ENCODE data around the gene MBD5.

The MBD5 gene

DNA sequence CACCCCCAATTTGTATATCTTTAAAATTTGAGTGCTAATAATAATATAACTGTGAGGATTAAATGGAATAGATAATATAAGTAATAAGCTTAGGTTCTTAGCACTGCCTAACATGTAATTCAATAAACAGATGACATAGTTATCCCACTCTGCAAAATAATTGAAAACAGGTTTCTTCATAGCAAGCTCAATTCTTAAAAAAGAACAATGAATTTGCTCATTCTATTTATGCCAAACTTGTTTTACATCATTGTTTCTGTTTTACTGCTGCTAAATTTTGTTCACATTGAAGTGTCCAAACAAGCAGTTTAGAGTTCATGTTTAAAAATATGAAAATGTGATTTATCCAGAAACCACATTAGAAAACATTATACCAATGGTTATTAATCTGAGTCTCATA is 217.0 kb downstream of the MBD5 start:
- DNase-seq: no peak

DNA sequence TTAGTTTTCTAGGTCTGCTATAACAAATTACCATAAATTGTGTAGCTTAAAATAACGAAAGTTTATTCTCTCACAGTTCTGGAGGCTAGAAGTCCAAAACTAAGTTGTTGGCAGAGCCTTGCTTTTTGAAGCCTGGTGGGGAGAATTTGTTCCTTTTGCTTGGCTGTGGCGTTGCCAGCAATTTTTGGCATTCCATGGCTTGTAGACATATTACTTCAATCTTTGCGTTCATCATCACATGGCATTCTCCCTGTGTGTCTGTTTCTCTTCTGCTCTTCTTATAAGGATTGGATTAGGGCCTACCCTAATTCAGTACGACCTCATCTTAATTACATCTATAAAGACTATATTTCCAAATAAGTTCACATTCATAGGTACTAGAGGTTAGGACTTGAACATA is 217.7 kb downstream of the MBD5 start:
- DNase-seq: no peak

DNA sequence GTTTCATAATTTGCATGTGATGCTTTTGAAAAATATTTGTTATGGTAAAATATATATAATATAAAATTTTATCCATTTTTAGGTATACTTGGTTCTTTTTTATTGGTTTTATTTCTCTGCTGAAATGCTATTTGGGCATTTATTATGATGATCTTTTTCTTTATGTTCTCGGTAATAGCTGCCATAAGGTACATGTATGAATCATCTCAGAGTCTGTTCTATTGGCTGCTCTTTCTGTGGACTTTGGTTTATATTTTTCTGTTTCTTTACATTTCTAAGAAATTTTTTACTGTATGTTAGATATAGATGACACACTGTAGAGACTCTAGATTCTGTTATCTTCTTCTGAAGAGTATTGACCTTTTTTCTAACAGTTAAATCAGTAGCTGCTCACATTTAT is 219.9 kb downstream of the MBD5 start:
- DNase-seq: no peak

DNA sequence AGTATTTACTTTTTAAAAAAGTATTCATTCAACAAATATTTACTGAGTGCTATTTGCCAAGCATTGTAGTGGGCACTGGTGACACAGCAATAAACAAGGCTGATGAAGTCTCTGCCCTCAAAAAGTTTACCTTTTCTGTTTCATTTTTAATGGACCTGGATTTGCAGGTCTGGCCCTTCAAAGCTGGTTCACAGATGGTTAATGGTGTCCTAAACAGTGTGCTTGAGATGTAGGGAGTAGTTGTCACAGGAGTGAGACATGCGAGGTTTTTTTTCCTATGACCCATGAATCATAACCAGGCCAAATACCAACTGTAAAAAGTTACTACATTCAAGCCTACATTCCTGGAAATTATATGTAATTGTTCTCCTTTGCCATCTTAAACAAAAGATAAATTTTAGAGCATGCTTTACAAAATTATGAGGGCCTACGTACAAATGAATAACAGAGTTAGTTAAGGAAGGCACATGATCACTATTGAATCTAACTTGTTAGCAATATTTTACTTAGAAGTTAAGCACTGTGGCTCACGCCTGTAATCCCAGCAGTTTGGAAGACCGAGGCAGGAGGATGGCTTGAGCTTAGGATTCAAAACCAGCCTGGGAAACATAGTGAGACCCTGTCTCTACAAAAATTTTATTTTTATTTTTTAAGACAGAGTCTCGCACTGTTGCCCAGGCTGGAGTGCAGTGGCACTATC is 223.9 kb downstream of the MBD5 start:
- no peak for DNase-seq

DNA sequence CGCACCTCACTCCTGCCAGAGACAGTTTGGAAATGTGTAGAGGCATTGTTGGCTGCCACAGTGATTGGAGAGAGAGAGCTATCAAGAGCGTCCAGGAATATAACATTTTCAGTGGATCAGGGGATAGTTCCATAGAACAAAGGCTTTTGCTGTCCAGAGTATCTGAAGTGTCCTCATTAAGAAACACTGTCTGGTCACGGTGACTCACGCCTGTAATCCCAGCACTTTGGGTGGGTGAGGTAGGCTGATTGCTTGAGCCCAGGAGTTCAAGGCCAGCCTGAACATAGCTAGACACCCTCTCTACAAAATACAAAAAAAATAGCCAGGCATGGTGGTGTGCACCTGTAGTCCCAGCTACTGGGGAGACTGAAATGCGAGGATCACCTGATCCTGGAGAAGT is 231.1 kb downstream of the MBD5 start:
- no peak for DNase-seq

DNA sequence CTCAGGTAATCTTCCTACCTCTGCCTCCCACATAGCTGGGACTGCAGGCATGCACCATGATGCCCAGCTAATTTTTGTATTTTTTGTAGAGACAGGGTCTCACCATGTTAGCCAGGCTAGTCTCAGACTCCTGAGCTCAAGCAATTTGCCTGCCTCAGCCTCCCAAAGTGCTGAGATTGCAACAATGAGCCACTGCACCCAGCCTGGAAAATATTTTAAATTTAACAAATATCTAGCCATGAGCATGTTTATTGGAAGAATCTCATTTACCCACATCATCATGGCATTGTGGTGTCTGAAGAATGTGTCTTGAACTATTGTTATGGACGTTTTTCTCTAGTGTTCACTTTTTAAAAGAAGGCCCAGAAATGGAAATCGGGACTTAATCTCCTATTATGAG is 231.8 kb downstream of the MBD5 start:
- no peak for DNase-seq

DNA sequence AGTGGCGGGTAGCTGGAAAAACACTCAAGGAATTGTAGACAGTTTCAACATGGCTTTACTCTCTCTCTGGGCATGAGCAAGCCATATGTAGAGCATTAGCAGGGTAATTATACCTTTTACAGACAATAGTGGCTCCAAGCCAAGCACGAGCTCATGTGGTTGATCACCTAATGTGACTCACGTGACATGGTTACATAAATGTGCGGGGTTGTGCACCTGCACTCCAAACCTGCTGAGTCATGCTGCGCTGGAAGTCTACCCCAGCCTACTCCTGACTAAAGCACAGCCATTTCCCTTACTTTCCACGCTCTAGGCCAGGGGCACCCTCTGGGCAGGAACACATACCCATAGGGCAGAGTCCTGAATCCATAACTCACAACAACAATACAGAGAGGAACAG is 232.8 kb downstream of the MBD5 start:
- no peak for DNase-seq

DNA sequence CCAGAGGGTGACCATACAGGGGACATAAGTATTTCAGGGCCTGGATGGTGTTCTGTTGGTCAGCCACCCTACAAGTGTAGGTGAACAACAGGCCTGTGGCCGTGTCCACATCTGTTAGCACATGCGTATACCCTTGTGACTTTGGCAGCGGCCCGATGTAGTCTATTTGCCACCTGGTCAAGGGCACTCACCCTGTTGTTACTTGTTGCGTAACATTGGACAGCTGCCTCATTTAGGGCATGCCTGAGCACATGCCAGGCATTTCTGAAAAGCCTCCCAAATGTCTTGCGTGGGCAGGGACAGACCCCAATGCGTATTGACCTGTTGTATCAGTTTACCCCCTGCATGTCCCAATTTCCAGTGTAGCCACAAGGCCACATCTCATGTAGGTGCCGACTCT is 235.0 kb downstream of the MBD5 start:
- no peak for DNase-seq

DNA sequence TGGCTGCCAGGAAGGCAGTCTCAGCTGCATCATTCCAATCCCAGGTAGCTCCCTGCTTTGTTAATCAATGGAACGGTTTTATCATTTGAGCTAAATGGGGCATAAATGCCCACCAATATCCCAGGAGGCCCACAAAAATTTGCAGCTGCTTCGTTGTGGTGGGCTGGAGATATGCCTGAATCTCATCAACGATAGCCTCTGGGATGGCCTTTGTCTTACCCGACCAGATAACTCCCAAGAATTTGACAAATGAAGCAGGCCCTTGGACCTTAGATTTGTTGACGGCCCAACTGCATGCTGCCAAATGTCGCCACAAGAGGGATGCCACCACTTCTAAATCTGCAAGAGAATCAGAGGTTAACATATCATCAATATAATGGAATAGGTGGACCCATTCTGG is 236.4 kb downstream of the MBD5 start:
- no peak for DNase-seq

DNA sequence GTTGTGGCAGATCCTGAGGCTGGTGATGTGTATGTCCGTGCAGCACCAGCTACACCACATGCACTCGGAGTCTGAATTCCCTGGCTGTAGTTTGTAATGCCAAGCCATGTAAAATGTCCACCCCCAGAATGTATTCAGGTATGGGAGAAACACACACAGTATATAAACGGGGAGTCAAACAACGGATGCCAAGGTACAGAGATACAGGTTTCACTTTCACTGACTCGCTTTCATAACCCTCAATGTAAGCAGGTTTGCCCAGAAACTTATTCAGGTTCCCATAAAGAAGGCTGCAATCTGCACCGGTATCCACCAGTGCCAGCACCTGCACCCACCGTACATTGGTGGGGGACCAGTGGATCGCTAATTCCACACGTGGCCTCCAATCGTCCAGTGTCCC is 237.2 kb downstream of the MBD5 start:
- DNase-seq: no peak

DNA sequence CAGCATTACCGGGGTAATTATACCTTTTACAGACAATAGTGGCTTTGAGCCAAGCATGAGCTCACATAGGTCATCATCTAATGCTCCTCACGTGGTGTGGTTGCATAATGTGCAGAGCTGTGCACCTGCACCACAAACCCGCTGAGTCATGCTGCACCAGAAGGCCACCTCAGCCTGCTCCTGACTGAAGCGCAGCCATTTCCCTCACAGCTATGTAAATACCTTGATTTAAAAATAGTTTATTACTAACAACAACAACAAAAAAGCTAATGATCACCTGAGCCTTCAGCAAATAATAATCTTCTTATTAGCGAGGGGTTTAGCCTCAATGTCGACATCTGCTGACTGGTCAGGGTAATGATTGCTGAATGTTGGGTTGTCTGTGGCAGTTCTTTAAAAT is 238.8 kb downstream of the MBD5 start:
- DNase-seq: no peak

DNA sequence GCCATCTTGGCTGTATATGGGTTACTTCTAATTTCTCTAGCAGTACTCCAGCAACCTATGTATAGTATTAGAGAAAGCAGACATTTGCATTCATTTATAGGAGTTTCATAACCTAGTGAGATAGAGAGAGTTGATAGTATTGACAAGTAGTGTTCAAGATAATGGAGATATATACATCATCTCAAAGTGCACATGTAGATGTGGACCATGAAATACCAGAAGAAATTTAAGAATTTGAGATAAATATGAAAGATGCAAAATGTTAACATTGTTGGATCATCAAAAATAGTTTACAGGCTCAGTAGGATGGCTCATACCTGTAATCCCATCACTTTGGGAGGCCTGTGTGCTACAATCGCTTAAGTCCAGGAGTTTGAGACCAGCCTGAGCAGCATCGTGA is 243.0 kb downstream of the MBD5 start:
- no peak for DNase-seq

DNA sequence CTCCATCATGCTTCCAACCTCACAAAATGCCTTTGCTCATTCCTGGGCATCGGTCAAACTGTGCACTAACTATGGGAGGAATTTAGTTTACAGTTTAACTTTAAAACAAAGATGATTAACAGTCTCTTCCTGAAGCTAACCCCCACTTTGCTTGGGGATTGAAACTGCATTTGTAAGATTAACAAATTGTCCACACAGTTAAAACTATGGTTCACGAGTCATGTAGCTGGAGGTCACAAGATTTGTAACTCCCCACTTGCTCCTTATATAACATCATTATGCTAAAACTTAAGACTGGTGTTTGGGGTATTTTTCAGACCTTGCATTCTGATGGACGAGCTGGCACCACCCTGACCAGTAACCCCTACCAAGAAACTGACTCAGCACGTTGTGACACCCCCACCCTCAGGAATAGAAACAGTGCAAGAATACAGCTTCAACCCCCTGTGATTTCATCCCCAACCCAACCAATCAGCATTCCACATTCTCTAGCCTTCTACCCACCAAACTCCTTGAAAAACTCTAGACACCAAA is 252.3 kb downstream of the MBD5 start:
- DNase-seq: no peak

DNA sequence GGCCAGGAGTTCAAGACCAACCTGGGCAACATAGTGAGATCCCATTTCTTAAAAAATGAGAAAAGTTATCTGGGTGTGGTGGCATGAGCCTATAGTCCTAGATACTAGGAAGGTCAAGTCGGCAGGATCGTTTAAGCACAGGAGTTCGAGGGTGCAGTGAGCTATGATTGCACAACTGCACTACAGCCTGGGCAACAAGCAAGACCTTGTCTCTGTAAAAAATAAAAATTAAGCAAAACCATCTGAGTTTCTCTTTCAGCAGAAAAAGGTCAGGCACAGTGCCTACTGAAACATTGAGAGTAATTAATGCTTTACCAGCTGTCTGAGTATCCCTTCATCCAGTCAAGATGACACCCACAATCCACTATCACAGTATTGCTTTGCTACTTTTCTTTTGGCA is 258.3 kb downstream of the MBD5 start:
- DNase-seq: no peak

DNA sequence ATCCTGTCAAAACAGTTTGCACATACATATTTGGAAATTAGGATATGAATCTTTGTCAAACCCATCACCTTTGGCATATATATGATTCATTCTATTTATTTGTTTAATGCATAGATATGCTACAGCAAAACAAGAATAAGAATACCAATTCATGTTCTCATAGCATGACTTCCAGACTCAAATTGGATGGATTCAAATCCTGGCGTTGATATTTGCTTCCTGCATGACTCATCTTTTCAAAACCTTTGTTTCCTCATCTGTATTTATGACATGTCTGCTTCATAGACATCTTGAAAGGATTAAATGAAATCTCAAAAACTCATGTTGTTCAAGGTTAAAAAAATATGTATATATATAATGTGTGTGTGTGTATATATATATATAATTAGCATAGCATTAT is 261.3 kb downstream of the MBD5 start:
- no peak for DNase-seq

DNA sequence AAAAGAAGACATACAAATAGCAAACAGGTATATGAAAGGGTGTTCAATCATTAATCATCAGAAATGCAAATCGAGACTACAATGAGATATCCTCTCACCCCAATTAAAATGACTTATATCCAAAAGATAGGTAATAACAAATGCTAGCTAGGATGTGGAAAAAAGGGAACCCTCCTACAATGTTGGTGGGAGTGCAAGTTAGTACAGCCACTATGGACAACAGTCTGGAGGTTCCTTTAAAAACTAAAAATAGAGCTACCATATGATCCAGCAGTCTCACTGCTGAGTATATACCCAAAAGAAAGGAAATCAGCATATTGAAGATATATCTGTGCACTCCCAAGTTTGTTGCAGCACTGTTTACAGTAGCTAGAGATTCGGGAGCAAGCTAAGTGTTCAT is 271.5 kb downstream of the MBD5 start:
- no peak for DNase-seq

DNA sequence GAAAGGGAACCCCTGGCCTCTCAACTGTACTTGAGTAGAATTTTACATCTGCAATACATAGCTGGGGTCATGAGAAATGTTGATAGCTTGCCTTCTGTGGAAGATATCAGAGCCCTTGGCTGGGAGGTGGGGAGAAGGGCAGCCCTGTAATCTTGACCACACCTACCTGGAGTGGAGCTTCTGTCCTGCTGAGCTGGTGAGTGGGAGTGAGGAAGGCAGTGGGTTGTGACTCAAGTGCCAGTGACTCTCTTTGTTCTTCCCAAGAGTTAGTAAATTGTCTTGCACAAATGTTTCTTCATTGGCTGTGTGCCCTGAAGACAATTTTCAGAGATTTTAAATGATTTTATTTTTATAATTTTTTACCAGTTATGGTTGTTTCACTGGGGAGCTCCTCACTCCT is 277.3 kb downstream of the MBD5 start:
- DNase-seq: no peak

DNA sequence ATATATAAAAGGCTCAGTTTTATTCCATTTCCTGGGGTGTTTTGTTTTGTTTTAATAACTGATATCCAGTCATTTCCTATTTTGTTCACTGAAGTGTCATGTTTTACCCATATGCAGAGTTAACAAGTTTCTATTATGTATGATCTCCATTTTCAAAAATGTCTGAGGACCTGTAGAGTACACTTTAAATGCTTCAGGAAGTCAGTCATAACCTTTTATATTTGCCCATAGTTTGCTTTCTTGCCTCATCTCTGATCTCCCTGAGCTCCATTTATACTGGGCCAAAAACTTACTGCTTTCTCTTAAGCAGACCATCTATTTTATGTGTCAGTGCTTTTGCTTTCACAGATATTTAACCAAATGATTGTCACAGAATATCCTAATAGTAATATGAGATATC is 278.7 kb downstream of the MBD5 start:
- DNase-seq: no peak

DNA sequence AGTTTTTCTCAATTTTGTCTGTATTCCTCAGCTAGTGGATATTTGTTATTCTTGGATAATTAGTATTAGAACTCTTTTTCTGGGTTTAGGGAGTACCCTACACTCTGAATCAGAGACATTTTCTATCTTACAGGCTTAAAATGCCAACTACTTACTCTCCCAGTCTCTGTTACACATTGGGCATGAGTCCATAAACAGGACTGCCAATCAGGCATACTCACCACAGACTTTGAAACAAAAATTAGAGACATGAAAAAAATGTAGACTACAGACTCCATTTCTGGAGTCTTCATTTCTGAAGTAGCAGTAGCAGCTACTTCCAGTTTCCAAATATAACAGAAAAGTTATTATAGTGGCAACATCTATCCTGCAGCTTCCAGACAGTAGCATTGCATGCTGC is 279.7 kb downstream of the MBD5 start:
- DNase-seq: no peak

DNA sequence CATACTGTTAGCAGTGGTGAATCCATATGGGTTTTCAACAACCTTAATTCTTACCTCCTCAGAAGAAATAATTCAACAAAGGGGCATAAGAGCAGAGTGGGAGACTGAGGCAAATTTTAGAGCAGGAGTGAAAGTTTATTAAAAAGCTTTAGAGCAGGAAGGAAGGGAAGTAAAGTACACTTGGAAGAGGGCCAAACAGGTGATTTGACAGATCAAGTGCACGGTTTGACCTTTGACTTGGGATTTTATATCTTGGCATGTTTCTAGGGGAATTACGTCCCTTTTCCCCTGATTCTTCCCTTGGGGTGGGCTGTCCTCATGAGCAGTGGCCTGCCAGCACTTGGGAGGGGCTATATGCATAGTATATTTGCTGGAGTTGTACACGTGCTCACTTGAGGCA is 280.5 kb downstream of the MBD5 start:
- no peak for DNase-seq

DNA sequence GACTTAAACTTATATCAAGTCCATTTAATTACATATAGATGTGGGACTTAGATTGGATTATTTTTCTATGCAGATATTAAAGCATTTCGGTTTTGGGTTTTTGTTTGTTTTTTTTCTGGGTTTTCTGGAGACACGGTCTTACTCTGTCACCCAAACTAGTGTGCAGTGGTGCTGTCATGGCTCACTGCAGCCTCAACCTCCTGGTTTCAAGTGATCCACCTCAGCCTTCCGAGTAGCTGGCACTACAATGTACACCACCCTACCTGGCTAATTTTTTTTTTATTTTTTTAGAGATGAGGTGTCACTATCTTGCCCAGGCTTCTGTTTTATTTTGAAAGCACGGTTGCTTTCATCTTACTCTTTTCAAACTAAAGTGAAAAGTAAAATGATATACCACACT is 281.6 kb downstream of the MBD5 start:
- DNase-seq: no peak

DNA sequence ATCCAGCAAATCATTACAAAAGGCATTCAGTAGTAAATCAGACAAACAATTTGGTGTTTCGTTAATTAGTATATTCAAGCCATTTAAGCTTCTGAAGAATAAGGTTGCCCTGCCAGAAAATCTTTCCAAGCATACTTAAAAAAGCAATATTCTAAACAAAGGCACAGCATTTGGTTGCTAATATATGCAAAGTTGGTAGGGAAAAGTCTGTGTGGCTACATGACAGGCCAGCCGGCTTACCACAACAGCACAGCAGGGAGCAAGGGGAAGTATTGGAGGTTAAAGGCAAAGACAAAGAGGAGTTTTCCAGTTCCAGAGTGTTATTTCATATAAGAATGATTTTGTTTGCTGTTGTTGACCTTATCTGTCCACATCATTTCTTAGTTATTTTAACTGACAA is 282.3 kb downstream of the MBD5 start:
- DNase-seq: no peak

DNA sequence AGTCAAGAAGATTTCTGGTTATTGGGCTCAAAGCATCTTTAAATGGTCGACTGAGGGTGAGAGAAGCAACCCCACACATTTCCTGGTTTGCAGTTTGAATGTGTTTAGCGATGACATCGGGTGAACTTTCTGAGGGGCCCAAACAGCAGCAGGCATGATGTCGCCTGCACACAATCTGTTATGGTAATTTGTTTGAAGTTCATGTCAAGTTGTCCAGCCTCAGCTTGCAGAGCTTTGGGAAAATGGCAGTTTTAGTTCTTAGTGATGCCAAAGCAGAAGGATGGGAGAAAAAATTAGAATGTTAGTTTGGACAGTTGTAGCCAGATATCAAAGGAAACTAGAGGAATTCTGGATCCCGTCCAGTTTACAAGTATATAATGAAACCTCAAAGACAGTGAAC is 284.6 kb downstream of the MBD5 start:
- DNase-seq: no peak

DNA sequence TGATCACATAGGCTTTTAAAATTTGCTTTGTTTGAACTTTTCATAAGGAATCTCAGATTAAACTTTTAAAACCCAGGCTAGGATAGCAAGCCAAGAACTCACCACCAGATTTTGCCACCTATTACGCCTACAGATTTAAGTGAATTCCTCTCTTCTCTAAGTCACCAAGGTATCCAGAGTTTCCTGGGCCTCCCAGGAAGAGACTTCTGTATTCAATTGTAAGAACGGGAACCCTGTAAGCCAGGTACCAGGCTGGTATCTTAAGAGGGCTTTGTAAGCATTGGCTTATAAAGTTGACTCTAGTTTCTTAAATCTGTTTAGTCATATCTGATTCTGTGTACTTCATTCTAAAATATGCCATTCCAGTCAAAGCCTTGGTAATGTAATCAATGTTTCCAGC is 285.1 kb downstream of the MBD5 start:
- DNase-seq: no peak

DNA sequence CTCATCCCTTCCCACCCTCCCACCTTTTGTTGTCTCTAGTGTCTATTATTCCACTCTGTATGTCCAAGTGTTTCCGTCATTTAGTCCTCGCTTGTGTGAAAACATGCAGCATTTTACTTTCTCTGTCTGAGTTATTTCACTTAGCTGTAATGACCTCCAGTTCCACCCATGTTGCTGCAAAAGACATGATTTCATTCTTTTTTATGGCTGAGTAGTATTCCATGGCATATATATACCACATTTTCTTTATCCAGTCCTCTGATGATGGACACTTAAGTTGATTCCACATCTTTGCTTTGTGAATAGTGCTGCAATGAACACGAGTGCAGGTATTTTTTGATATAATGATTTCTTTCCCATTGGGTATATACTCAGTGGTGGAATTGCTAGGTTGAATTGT is 296.7 kb downstream of the MBD5 start:
- no peak for DNase-seq

DNA sequence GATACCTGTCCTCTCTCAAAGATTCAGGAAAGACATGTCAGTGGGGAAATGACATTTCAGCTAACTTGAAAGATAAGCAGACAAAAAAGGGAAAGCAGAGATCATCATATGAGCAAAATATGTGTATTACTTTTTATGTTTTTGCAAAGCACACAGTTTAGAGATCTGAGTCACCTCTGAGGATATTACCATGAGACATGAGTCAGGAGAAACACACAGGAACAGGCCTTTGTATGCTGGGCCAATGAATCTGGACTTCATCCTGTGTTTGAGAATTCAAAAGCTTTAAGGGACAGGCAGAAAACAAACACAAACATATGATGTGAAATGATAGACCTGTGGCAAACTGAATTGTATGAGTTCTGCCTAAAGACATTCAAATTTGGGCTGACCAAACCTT is 317.6 kb downstream of the MBD5 start:
- DNase-seq: no peak

All from KG1 (cell line).